Astrocyte (in vitro differentiated cells and primary cell): ENCODE results near the gene SLC22A14. TPM values are rescaled to one million over a fixed set of nuclear protein-coding genes. Genes with fewer than 3 reads are reported as not detected.

Source experiments
- DNase-seq: peaks from one replicate; pipeline ENCODE4 v3.0.0-alpha.2; 2010; ENCODE audit warnings: low read depth
- FAIRE-seq: peaks from 2 replicates; lab custom pipeline; 2011; peaks lifted over from hg19 to GRCh38; lab: Jason Lieb, UNC
- H2AFZ ChIP-seq: 2 replicates; pipeline ENCODE4 v1.6.0; 2012; ENCODE audit warnings: low read depth, low read length, inconsistent platforms
- H3K27ac ChIP-seq: 2 replicates; pipeline ENCODE4 v1.5.1; 2011; ENCODE audit warnings: low read depth, low read length, inconsistent platforms
- H3K27me3 ChIP-seq: 2 replicates; pipeline ENCODE4 v1.6.0; 2011; ENCODE audit warnings: low read length, inconsistent platforms; ENCODE audit not compliant: insufficient read depth
- H3K36me3 ChIP-seq: 2 replicates; pipeline ENCODE4 v1.5.1; 2011; ENCODE audit warnings: low read length, inconsistent platforms; ENCODE audit not compliant: insufficient read depth
- H3K4me1 ChIP-seq: 2 replicates; pipeline ENCODE4 v1.5.1; 2011; ENCODE audit warnings: low read length, inconsistent platforms; ENCODE audit not compliant: insufficient read depth
- H3K4me2 ChIP-seq: 2 replicates; pipeline ENCODE4 v1.6.0; 2012; ENCODE audit warnings: low read length, inconsistent platforms
- H3K4me3 ChIP-seq: 2 replicates; pipeline ENCODE4 v1.5.1; 2011; ENCODE audit warnings: low read depth, mild to moderate bottlenecking, low read length, inconsistent platforms; ENCODE audit not compliant: insufficient read depth
- H3K79me2 ChIP-seq: 2 replicates; pipeline ENCODE4 v1.6.0; 2012; ENCODE audit warnings: mild to moderate bottlenecking, low read length, inconsistent platforms; ENCODE audit not compliant: insufficient read depth
- H3K9ac ChIP-seq: 2 replicates; pipeline ENCODE4 v1.6.0; 2012; ENCODE audit warnings: mild to moderate bottlenecking, low read length, inconsistent platforms
- H3K9me3 ChIP-seq: 2 replicates; pipeline ENCODE4 v1.5.1; 2012; ENCODE audit warnings: low read depth, mild to moderate bottlenecking, low read length, inconsistent platforms; ENCODE audit not compliant: insufficient read depth
- H4K20me1 ChIP-seq: 2 replicates; pipeline ENCODE4 v1.6.0; 2012; ENCODE audit warnings: low read length, inconsistent platforms; ENCODE audit not compliant: insufficient read depth
- H3K27ac Mint-ChIP-seq: one replicate; pipeline ENCODE4 v1.8.0; 2021; ENCODE audit warnings: mild to moderate bottlenecking, mixed read lengths; ENCODE audit not compliant: unreplicated experiment
- H3K27me3 Mint-ChIP-seq: one replicate; pipeline ENCODE4 v1.8.0; 2021; ENCODE audit warnings: low read depth, mixed read lengths; ENCODE audit not compliant: unreplicated experiment
- H3K36me3 Mint-ChIP-seq: one replicate; pipeline ENCODE4 v1.8.0; 2021; ENCODE audit warnings: low read depth, mixed read lengths; ENCODE audit not compliant: unreplicated experiment
- H3K4me1 Mint-ChIP-seq: one replicate; pipeline ENCODE4 v1.8.0; 2021; ENCODE audit warnings: low read depth, mixed read lengths; ENCODE audit not compliant: unreplicated experiment
- H3K4me3 Mint-ChIP-seq: one replicate; pipeline ENCODE4 v1.8.0; 2021; ENCODE audit warnings: mild to moderate bottlenecking, moderate library complexity, mixed read lengths; ENCODE audit not compliant: unreplicated experiment
- H3K9me3 Mint-ChIP-seq: one replicate; pipeline ENCODE4 v1.8.0; 2021; ENCODE audit warnings: mild to moderate bottlenecking, mixed read lengths; ENCODE audit not compliant: unreplicated experiment
- EZH2 ChIP-seq: IDR thresholded peaks from 2 replicates; pipeline ENCODE4 v1.6.1; 2012; ENCODE audit warnings: mild to moderate bottlenecking, low read length, inconsistent platforms; ENCODE audit not compliant: insufficient read depth
- total RNA-seq: library from RNA; stranded (reverse); gene quantifications from 2 replicates; pipeline ENCODE4 v1.2.1, GENCODE V29; 2021
- TF ChIP-seq, protein P1 (sequence below): IDR thresholded peaks from 2 replicates; pipeline ENCODE4 v1.5.1; 2011; ENCODE audit warnings: low read depth, mild to moderate bottlenecking, inconsistent platforms, low read length, moderate library complexity; ENCODE audit not compliant: insufficient read depth

Gene SLC22A14
- total RNA-seq, 1 donor from 2014 or later, result 0.45 TPM

- no peaks in the 10 kb centered on the region for H3K27me3 ChIP-seq
- H3K36me3 ChIP-seq, result no peaks in the 10 kb centered on the region
- peaks cover 4% of the 10 kb centered on the region for H3K4me1 ChIP-seq
- Mint-ChIP-seq H3K9me3 (no peaks in the 10 kb centered on the region), H3K27ac (no peak overlapping the region), H3K4me1 (no peaks in the 10 kb centered on the region), H3K36me3 (peaks cover 6% of the 10 kb centered on the region), H3K4me3 (no peak overlapping the region), H3K27me3 (no peaks in the 10 kb centered on the region)
- no peaks in the 10 kb centered on the region for H4K20me1 ChIP-seq
- no peak for FAIRE-seq
- no peaks in the 10 kb centered on the region for H3K9me3 ChIP-seq
- DNase-seq, result peak; percentile 43
- TF ChIP-seq EZH2, result no peak
- TF ChIP-seq, protein P1, sequence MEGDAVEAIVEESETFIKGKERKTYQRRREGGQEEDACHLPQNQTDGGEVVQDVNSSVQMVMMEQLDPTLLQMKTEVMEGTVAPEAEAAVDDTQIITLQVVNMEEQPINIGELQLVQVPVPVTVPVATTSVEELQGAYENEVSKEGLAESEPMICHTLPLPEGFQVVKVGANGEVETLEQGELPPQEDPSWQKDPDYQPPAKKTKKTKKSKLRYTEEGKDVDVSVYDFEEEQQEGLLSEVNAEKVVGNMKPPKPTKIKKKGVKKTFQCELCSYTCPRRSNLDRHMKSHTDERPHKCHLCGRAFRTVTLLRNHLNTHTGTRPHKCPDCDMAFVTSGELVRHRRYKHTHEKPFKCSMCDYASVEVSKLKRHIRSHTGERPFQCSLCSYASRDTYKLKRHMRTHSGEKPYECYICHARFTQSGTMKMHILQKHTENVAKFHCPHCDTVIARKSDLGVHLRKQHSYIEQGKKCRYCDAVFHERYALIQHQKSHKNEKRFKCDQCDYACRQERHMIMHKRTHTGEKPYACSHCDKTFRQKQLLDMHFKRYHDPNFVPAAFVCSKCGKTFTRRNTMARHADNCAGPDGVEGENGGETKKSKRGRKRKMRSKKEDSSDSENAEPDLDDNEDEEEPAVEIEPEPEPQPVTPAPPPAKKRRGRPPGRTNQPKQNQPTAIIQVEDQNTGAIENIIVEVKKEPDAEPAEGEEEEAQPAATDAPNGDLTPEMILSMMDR, result no peak
- no peak overlapping the region for H3K27ac ChIP-seq
- H3K4me2 ChIP-seq, result no peak overlapping the region
- no peak overlapping the region for H3K4me3 ChIP-seq
- no peaks in the 10 kb centered on the region for H3K79me2 ChIP-seq
- H2AFZ ChIP-seq, result no peak overlapping the region
- H3K9ac ChIP-seq, result no peak overlapping the region
Observed at GRCh38 chr3:38354588-38355330, 72.7 kb downstream of the SLC22A14 start.

DNA sequence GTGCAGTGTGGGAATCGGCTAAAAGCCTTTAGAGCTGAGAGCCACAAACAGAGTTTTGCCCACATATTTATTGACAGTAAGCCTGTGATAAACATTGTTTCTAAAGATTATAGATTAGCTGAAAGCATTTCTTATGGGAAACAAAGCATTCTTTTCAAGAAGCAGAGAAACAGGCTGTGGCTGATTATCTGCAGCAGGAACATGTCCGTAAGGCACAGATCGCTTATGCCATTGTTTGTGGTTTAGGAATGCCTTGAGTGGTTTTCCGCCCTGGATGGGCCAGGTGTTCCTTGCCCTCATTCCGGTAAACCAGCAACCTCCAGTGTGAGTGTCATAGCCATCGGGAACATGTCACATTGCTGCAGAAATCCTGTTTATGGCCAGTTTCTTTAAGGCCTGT is 76.9 kb downstream of the SLC22A14 start:
- Histone ChIP-seq H3K4me3 (no peak overlapping the region), H3K9ac (no peak overlapping the region), H3K27me3 (no peaks in the 10 kb centered on the region), H4K20me1 (no peaks in the 10 kb centered on the region), H2AFZ (no peak overlapping the region), H3K4me1 (peaks cover 4% of the 10 kb centered on the region), H3K27ac (no peak overlapping the region), H3K4me2 (no peak overlapping the region), H3K9me3 (no peaks in the 10 kb centered on the region), H3K36me3 (no peaks in the 10 kb centered on the region), H3K79me2 (no peaks in the 10 kb centered on the region)
- Mint-ChIP-seq H3K27ac (no peak overlapping the region), H3K4me1 (no peaks in the 10 kb centered on the region), H3K4me3 (no peak overlapping the region), H3K9me3 (no peaks in the 10 kb centered on the region), H3K27me3 (no peaks in the 10 kb centered on the region), H3K36me3 (peaks cover 12% of the 10 kb centered on the region)
- FAIRE-seq, result no peak
- DNase-seq, result no peak
- TF ChIP-seq, protein P1, result no peak
- no peak for TF ChIP-seq EZH2

GRCh38 chr3:38360345-38360744 is 78.3 kb downstream of the SLC22A14 start:
- Histone ChIP-seq H3K9me3 (no peaks in the 10 kb centered on the region), H3K79me2 (no peaks in the 10 kb centered on the region), H3K4me3 (no peak overlapping the region), H3K27me3 (no peaks in the 10 kb centered on the region), H2AFZ (no peak overlapping the region), H3K4me1 (no peaks in the 10 kb centered on the region), H3K4me2 (no peak overlapping the region), H4K20me1 (no peaks in the 10 kb centered on the region), H3K9ac (no peak overlapping the region), H3K36me3 (no peaks in the 10 kb centered on the region), H3K27ac (no peak overlapping the region)
- Mint-ChIP-seq H3K36me3 (peaks cover 12% of the 10 kb centered on the region), H3K27ac (no peak overlapping the region), H3K27me3 (no peaks in the 10 kb centered on the region), H3K4me3 (no peak overlapping the region), H3K9me3 (no peaks in the 10 kb centered on the region), H3K4me1 (no peaks in the 10 kb centered on the region)
- TF ChIP-seq EZH2, result no peak
- FAIRE-seq (no peak), DNase-seq (no peak)
